ENCODE data around the gene ZNF638.

GRCh38 chr2:71419145-71419544 is 87.6 kb downstream of the ZNF638 start:
- TF ChIP-seq POLR2A (IDR thresholded peaks at IDR 0.05) (no peak), CTCF (IDR thresholded peaks at IDR 0.05) (no peak)
